ENCODE measurements around the gene ACAA1. TPM values are rescaled to one million over a fixed set of nuclear protein-coding genes. Genes with fewer than 3 reads are reported as not detected.

The ACAA1 gene
- total RNA-seq, 2 experiments from 2014 or later = 56.4 to 58.9 TPM

Other genes with a start within 250 kb of the ACAA1 start
- 10 to 100 TPM; 23.2 to 24.4 TPM for gene VILL, start 146.3 kb downstream of the ACAA1 start, total RNA-seq
- gene PLCD1, start 107.5 kb downstream of the ACAA1 start, total RNA-seq = 10 to 100 TPM; 67.0 to 69.8 TPM
- gene DLEC1, start 97.9 kb downstream of the ACAA1 start, total RNA-seq = 1 to 10 TPM; 4.4 to 5.1 TPM
- gene MYD88, start 1.5 kb upstream of the ACAA1 start, total RNA-seq = 10 to 100 TPM; 26.9 to 27.2 TPM
- gene OXSR1, start 28.4 kb upstream of the ACAA1 start, total RNA-seq = 10 to 100 TPM; 28.3 to 30.3 TPM
- under 1 TPM; 0.19 to 0.22 TPM for gene SLC22A13, start 128.7 kb upstream of the ACAA1 start, total RNA-seq
- gene SLC22A14, start 145.2 kb upstream of the ACAA1 start, total RNA-seq = under 1 TPM in 1 of 2 experiments, not detected in 1; 0.11 TPM
- gene XYLB, start 209.7 kb upstream of the ACAA1 start, total RNA-seq = under 1 TPM; 0.25 to 0.59 TPM